Activated naive CD8-positive, alpha-beta T cell treated with anti-CD3 and anti-CD28 coated beads for 36 hours (primary cell): ENCODE measurements around the gene LMX1A. TPM values are rescaled to one million over a fixed set of nuclear protein-coding genes. Genes with fewer than 3 reads are reported as not detected.

Source experiments
- DNase-seq: peaks from one replicate; pipeline ENCODE4 v3.0.0; 2021
- H3K27ac Mint-ChIP-seq: one replicate; pipeline ENCODE4 v1.8.0; 2022; ENCODE audit warnings: mild to moderate bottlenecking, moderate library complexity, mixed read lengths
- H3K27me3 Mint-ChIP-seq: one replicate; pipeline ENCODE4 v1.8.0; 2022; ENCODE audit warnings: mild to moderate bottlenecking, mixed read lengths
- H3K36me3 Mint-ChIP-seq: one replicate; pipeline ENCODE4 v1.8.0; 2021; ENCODE audit warnings: mild to moderate bottlenecking, mixed read lengths
- H3K4me1 Mint-ChIP-seq: one replicate; pipeline ENCODE4 v1.8.0; 2021; ENCODE audit warnings: mixed read lengths
- H3K4me3 Mint-ChIP-seq: one replicate; pipeline ENCODE4 v1.8.0; 2022; ENCODE audit warnings: mild to moderate bottlenecking, moderate library complexity, mixed read lengths
- H3K9me3 Mint-ChIP-seq: one replicate; pipeline ENCODE4 v1.8.0; 2022; ENCODE audit warnings: mixed read lengths
- total RNA-seq, 2 experiments: library from RNA; stranded (reverse); gene quantifications; one replicate each; pipeline ENCODE4 v1.2.3, GENCODE V29; 2021

Gene LMX1A
- total RNA-seq, 2 experiments from 2014 or later: not detected

DNA sequence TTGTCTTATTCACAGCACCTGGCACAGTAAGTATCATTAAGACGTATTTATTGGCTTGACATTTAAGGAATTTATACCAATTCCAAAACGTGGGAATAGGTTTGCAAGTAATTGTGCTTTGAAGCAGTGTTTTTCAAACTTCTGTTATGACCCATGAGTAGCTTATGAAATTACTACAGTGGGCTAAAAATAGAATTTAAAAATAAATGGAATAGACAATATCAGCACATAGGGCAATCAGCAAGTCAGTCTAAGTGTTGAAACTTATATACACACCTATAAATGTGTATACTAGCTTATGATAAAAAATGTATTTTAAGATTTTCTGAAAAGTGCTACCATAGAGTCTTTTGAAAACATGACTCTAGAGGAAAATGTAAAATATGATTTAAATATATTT lies 116.6 kb downstream of the LMX1A start:
- Mint-ChIP-seq H3K36me3 (no peaks in the 10 kb centered on the region), H3K4me3 (no peak overlapping the region), H3K9me3 (no peaks in the 10 kb centered on the region), H3K4me1 (peaks cover 4% of the 10 kb centered on the region), H3K27ac (no peak overlapping the region), H3K27me3 (peaks cover 49% of the 10 kb centered on the region)
- no peak for DNase-seq

DNA sequence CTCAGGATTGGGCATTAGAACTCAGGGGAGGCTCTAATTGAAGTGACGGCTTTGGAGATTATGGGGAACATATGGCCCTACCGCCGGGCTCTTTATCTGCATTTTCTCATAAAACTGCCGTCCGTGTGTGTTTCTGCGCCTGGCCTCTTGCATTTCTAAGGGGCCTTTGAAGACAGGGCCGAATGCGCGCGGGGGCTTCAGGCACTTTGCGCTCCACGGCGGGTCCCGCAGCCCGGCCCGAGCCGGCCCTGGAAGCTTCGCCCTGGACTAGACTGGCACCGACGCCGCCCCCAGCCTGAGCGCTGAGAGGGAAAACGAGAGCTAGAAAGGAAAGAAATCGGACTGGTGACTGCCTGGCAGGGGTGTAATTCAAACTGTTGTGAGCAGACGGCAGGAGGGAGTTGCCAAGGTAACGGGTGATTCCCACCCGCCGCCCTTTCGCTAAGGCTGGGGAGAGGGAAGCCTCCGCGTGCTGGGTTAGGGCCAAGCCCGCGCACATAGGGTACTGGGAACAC lies 120.7 kb downstream of the LMX1A start:
- no peaks in the 10 kb centered on the region for H3K9me3 Mint-ChIP-seq
- no peaks in the 10 kb centered on the region for H3K36me3 Mint-ChIP-seq
- H3K27ac Mint-ChIP-seq: no peak overlapping the region
- DNase-seq: no peak
- peaks cover 4% of the 10 kb centered on the region for H3K4me1 Mint-ChIP-seq
- peak overlapping the region; percentile 11 for H3K4me3 Mint-ChIP-seq
- peaks cover 78% of the 10 kb centered on the region for H3K27me3 Mint-ChIP-seq

DNA sequence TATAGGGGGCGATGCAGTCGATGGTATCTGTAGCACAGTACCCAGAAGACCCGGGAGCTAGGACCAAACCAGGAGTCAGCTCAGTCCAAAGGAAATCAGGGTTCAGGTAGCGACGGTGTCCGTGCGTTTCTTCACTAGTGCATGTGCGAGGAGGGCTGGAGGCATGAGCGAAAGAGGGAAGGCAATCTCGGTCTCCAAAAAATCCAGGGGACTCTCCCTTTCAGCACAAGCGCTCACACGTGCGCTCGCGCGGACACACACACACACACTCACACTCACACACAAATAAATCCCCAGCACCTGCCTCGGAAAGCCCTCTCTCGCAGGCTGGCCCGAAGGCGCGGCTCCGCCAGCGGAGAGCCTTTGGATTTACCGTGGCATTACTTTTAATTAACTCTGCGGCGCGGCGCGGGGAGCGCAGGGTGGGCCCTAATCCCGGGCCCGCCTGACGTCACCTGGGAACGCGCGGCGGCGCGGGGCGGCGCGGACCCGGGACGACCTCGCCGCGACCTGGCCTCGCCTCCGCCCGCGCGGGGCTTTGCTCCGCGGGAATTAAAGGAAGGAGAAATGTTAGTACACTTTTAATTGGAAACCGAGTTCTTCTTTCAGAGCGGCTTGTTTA lies 121.2 kb downstream of the LMX1A start:
- Mint-ChIP-seq H3K27ac (no peak overlapping the region), H3K36me3 (no peaks in the 10 kb centered on the region), H3K4me1 (peaks cover 4% of the 10 kb centered on the region), H3K9me3 (no peaks in the 10 kb centered on the region), H3K4me3 (peak overlapping the region; percentile 20), H3K27me3 (peaks cover 75% of the 10 kb centered on the region)
- DNase-seq: no peak

DNA sequence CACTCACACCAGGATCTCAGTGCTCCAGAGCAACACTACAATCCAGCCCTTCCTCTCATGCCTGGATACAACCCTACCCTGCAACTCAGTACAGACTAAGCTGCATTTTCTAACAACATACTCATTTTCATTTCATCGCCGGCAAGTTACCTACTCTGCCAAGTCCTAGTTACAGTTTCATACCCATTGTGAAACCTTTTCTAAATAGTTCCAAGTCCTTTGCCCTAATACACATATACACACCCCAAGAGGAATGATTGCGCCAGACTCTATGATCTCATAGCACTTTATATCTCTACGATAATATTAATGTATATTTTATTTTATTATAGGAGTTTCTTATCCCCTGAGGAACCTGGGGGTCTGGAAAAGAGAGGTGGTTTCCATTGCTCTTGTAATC lies 122.4 kb downstream of the LMX1A start:
- Mint-ChIP-seq H3K4me1 (peaks cover 4% of the 10 kb centered on the region), H3K27me3 (peaks cover 70% of the 10 kb centered on the region), H3K9me3 (no peaks in the 10 kb centered on the region), H3K27ac (no peak overlapping the region), H3K4me3 (no peak overlapping the region), H3K36me3 (no peaks in the 10 kb centered on the region)
- DNase-seq: no peak

DNA sequence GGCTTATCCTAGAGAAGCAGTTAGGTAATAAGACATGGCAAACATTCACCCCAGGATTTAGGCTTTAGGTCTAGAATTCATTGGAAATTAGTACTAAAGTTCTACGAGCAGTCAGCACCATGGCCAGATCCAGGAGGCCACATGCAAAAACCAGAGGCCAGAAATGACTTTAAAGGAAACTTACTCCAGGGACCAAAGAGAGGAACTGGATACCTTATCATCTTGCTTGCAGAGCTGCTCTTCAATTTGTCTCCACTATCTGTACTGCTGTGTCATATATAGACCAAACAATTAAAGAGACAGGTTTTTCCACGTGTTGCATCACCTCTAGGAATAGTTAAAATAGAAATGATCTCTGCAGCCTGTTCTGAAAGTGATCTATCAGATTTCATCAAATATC lies 127.8 kb downstream of the LMX1A start:
- Mint-ChIP-seq H3K4me1 (no peaks in the 10 kb centered on the region), H3K9me3 (no peaks in the 10 kb centered on the region), H3K27ac (no peak overlapping the region), H3K27me3 (peaks cover 26% of the 10 kb centered on the region), H3K4me3 (no peak overlapping the region), H3K36me3 (no peaks in the 10 kb centered on the region)
- DNase-seq: no peak

DNA sequence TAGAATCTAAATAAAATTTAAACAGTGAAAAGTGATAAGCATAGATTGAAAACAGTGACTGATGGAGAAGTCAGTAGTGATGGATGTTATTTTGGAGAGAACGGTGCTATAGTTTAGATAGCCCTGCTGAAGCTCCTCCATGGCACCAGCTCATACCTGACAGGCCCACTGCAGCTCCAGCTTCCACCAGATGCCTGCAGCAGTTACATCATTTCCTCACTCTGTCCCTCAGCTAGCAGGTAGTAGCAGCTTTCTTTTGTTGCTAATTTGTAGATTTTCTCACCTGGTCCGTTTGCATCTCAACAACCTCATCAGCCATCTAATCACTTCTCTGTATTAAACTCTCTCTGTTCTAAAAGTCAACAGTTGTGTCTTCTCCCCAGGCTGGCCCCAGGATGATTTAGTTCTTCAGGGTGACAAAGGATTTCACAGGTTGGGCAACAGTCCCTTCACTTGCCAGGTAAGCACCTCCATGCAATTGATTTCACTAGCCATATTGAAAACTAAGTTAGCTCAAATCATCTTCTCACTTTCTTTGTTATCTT lies 128.3 kb downstream of the LMX1A start:
- Mint-ChIP-seq H3K4me3 (no peak overlapping the region), H3K9me3 (no peaks in the 10 kb centered on the region), H3K36me3 (no peaks in the 10 kb centered on the region), H3K27ac (no peak overlapping the region), H3K27me3 (peaks cover 21% of the 10 kb centered on the region), H3K4me1 (no peaks in the 10 kb centered on the region)
- DNase-seq: no peak

DNA sequence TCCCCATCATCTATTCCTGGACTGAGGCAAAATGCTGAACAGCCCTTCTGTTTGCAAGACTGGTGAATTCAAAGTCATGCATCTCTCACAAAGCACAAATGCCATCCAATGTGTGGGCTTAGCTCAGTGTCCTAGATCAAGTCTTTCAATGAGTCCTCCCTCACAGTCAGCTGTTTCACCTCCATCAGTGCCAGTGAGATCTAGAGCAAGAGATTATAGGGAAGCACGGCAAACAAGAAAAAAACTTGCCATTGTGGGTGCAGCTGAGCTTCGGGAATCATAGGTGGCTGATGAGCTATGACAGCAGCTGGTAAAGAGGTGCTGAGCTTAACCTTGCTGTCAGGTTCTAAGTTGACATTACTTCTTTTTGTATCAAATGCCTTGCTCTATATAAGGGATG lies 130.2 kb downstream of the LMX1A start:
- Mint-ChIP-seq H3K9me3 (no peaks in the 10 kb centered on the region), H3K4me3 (no peak overlapping the region), H3K4me1 (no peaks in the 10 kb centered on the region)

DNA sequence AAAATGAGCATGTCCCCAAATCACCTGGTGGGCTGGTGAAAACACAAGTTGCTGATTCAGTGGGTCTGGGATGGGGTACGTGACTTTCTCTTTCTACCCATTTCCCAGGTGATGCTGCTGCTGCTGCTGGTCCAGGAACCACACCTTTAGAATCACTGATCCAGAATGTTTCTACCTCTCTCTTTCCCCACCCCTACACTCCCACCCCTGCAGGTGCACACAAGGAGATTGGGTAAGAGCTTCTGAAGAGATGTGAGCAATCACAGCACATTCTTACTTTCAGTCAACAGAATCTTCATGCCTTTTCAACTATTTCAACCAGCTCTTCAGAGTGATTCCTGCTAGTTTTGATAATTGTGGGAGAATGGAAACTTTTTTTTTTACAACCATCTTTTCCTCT lies 130.9 kb downstream of the LMX1A start:
- H3K27me3 Mint-ChIP-seq: peaks cover 6% of the 10 kb centered on the region
- DNase-seq: no peak
- H3K27ac Mint-ChIP-seq: no peak overlapping the region
- no peak overlapping the region for H3K4me3 Mint-ChIP-seq
- no peaks in the 10 kb centered on the region for H3K36me3 Mint-ChIP-seq
- no peaks in the 10 kb centered on the region for H3K9me3 Mint-ChIP-seq
- no peaks in the 10 kb centered on the region for H3K4me1 Mint-ChIP-seq

More for the DNA sequence above, 130.2 kb downstream of the LMX1A start:
- no peak for DNase-seq
- Mint-ChIP-seq H3K36me3 (no peaks in the 10 kb centered on the region), H3K27ac (no peak overlapping the region), H3K27me3 (peaks cover 6% of the 10 kb centered on the region)

DNA sequence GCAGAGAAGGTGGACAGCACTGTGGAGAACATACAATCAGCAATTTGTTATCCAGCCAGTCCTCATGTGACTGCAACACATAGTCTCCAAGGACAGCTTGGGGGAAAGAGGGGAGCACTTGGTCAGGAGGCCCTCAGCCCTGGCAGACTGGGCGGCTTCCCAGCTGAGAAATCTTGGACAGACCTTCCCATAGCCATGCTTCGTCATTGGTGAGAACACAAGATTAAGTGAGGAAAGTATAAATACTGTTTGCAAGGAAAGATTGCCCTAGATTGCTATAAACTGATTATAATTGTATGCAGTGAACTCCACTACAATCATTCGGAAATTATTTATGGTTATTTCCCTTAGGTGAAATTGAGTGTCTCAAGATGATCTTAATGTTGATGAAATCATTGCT lies 131.5 kb downstream of the LMX1A start:
- no peaks in the 10 kb centered on the region for H3K9me3 Mint-ChIP-seq
- no peak overlapping the region for H3K4me3 Mint-ChIP-seq
- peaks cover 9% of the 10 kb centered on the region for H3K27me3 Mint-ChIP-seq
- H3K36me3 Mint-ChIP-seq: no peaks in the 10 kb centered on the region
- H3K4me1 Mint-ChIP-seq: no peaks in the 10 kb centered on the region
- no peak overlapping the region for H3K27ac Mint-ChIP-seq
- DNase-seq: no peak

DNA sequence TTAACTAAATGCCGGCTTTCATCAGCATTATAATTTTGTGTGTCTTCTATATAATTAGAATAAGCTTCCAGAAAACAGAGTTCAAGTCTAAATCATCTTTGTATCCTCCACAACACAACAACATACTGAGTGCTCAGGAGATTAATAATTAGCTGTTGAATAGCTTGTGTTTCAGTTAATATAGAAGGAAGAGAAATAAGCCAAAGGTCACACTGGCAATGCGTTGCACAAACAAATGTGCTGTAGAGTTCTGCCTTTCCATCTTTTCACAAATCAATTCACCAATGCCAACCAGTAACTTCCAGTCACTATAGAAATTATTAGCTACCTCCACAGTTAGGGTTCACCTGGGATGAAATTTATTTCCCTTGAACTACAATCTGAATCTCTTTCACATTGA lies 132.0 kb downstream of the LMX1A start:
- no peaks in the 10 kb centered on the region for H3K4me1 Mint-ChIP-seq
- DNase-seq: no peak
- H3K4me3 Mint-ChIP-seq: no peak overlapping the region
- no peak overlapping the region for H3K27ac Mint-ChIP-seq
- H3K9me3 Mint-ChIP-seq: no peaks in the 10 kb centered on the region
- no peaks in the 10 kb centered on the region for H3K36me3 Mint-ChIP-seq
- H3K27me3 Mint-ChIP-seq: peaks cover 10% of the 10 kb centered on the region

DNA sequence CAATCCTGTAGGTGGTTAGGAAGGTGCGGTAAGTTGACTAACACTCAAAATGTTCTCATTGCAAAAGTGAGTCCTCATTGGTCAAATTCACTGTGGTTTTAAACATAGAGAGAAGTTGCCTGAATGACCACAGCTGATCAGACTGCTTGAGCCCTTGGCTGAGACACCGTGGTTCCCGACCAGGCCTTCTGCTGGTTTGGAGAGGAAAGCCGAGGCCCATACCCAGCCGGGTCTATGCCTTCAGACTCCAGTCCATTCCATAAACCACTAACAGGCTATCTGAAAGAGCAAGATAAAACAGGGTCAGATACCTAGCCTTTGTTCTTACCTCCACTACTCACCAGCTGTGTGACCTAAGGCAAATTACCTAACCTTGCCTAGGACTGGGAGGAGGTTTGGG lies 133.9 kb downstream of the LMX1A start:
- Mint-ChIP-seq H3K9me3 (no peaks in the 10 kb centered on the region), H3K27me3 (peaks cover 10% of the 10 kb centered on the region), H3K4me3 (no peak overlapping the region), H3K4me1 (no peaks in the 10 kb centered on the region), H3K27ac (no peak overlapping the region), H3K36me3 (no peaks in the 10 kb centered on the region)
- no peak for DNase-seq

DNA sequence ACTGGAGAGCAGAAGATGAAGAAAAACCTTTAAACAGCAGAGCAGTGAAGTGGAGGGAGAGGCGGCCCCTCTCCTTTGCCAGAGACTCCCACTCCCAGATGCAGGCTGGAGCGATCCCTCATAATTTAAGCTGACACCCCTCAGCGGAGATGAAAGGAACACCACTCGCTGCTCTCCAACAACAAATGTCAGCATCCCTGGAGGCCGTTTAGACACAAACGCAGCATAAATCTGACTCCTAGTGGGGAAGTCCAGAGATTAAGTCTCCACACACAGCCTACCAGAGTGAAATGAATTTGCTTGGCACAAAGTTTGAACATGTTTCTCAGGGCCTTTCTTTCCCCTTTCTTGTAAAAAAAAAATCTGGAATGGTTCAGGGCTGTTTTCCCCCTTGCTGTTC lies 137.8 kb downstream of the LMX1A start:
- H3K27ac Mint-ChIP-seq: no peak overlapping the region
- H3K4me3 Mint-ChIP-seq: no peak overlapping the region
- peaks cover 10% of the 10 kb centered on the region for H3K27me3 Mint-ChIP-seq
- no peaks in the 10 kb centered on the region for H3K9me3 Mint-ChIP-seq
- DNase-seq: no peak
- no peaks in the 10 kb centered on the region for H3K36me3 Mint-ChIP-seq
- no peaks in the 10 kb centered on the region for H3K4me1 Mint-ChIP-seq

DNA sequence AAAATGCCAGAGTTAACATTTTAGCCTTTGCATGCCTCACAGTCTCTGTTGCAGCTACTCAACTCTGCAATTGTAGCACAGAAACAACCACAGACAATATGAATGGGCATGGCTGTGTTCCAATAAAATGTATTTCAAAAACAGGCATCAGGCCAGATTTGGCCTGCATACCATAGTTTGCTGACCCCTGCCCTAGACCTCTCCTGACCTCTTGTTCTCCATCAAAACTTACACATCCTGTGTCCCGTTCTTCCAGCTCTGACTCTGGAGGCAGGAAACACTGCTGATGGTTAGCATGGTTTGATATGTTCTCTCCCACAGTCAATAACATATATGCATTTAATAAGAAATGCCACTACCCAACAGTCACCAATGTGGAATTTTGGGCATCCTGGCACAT lies 138.6 kb downstream of the LMX1A start:
- Mint-ChIP-seq H3K27me3 (peaks cover 10% of the 10 kb centered on the region), H3K36me3 (no peaks in the 10 kb centered on the region), H3K4me3 (no peak overlapping the region), H3K4me1 (no peaks in the 10 kb centered on the region), H3K9me3 (no peaks in the 10 kb centered on the region), H3K27ac (no peak overlapping the region)
- no peak for DNase-seq

DNA sequence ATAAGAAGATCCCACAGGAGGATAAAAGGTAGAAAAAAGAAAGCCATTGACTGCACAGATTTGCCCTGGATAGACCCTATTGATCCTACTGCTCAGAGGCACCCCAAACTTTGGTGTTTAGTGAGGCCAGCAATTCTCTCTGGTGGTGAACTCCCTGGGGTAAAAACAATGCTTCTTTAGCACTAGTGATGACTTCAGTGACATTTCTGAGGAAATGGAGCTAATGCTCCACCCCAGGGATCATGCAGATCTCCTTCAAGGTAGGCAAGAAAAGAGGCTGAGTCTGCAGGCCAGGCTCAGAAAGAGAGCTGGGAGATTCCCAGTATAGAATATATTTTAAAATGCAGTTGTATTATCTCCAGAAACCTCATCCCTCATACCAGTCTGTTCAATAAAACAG lies 140.3 kb downstream of the LMX1A start:
- DNase-seq: no peak
- Mint-ChIP-seq H3K4me3 (no peak overlapping the region), H3K27ac (no peak overlapping the region), H3K36me3 (no peaks in the 10 kb centered on the region), H3K27me3 (peaks cover 10% of the 10 kb centered on the region), H3K9me3 (no peaks in the 10 kb centered on the region), H3K4me1 (no peaks in the 10 kb centered on the region)

DNA sequence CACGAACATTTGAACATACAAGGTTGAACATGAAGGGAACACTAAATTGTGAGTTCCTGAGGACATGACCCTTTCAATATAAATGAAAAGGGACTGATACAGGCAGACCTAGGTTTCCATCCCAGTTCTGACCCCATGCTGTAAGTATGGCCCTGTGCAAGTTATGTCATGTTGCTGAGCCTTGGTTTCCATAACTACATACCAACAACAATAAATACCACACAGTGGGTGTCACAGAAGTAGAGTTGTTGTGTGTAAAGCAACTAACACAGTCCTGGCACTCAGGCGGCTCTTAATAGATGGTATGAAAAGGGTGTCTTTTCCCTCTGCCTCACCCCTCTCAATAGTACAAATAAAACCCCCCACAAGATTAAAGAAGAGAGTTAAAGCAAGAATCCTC lies 140.8 kb downstream of the LMX1A start:
- peaks cover 10% of the 10 kb centered on the region for H3K27me3 Mint-ChIP-seq
- no peak overlapping the region for H3K27ac Mint-ChIP-seq
- H3K9me3 Mint-ChIP-seq: no peaks in the 10 kb centered on the region
- H3K4me3 Mint-ChIP-seq: no peak overlapping the region
- DNase-seq: no peak
- H3K4me1 Mint-ChIP-seq: no peaks in the 10 kb centered on the region
- no peaks in the 10 kb centered on the region for H3K36me3 Mint-ChIP-seq

DNA sequence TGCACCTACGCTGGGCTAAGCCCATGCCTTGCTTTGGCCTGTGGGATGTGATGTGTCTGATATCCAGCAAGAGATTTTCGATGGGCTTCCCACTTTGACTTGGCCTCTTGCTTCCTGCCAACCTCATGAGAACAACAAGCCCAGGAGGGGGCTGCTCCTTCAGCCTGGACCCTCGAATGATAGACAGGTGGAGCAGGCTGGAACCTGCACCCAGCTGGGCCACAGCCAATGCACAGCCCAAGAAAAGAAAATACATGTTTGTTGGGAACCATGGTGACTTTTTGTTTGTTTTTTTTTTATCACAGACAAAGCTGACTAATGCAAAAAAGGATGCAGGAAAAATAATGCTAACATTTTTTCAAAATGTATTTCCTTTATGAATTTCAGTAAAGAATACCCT lies 144.3 kb downstream of the LMX1A start:
- Mint-ChIP-seq H3K4me3 (no peak overlapping the region), H3K4me1 (no peaks in the 10 kb centered on the region), H3K27ac (no peak overlapping the region), H3K27me3 (no peaks in the 10 kb centered on the region), H3K36me3 (no peaks in the 10 kb centered on the region), H3K9me3 (no peaks in the 10 kb centered on the region)
- DNase-seq: no peak
